Muscle layer of duodenum (tissue), 2 donors: ENCODE measurements around the gene SSTR5.

Experiments
- H3K27ac ChIP-seq: one replicate; pipeline ENCODE4 v1.7.0; 2013; ENCODE audit warnings: mild to moderate bottlenecking, low read length
- H3K27me3 ChIP-seq: one replicate; pipeline ENCODE4 v1.7.0; 2013; ENCODE audit warnings: low read depth, mild to moderate bottlenecking, control low read depth, low read length
- H3K36me3 ChIP-seq, 2 donors: one replicate each; pipeline ENCODE4 v1.7.0; 2013; ENCODE audit warnings: low read length in 2 of 2, control low read depth in 1 of 2, mild to moderate bottlenecking in 1 of 2; ENCODE audit not compliant: insufficient read depth in 2 of 2, control insufficient read depth in 1 of 2
- H3K4me1 ChIP-seq, 2 donors: one replicate each; pipeline ENCODE4 v1.7.0; 2013; ENCODE audit warnings: low read length in 2 of 2, mild to moderate bottlenecking in 2 of 2, control low read depth in 1 of 2, moderate library complexity in 1 of 2; ENCODE audit not compliant: insufficient read depth in 2 of 2, control insufficient read depth in 1 of 2
- H3K4me3 ChIP-seq, 2 donors: one replicate each; pipeline ENCODE4 v1.7.0; 2013; ENCODE audit warnings: low read length in 2 of 2, low read depth in 1 of 2, mild to moderate bottlenecking in 1 of 2
- H3K9me3 ChIP-seq, 2 donors: one replicate each; pipeline ENCODE4 v1.7.0; 2013; ENCODE audit warnings: low read length in 2 of 2, control low read depth in 1 of 2, mild to moderate bottlenecking in 1 of 2; ENCODE audit not compliant: control insufficient read depth in 1 of 2
- donor health status: healthy.

Gene SSTR5

GRCh38 chr16:1068451-1068850, 4.1 kb upstream of the SSTR5 start:
- Histone ChIP-seq H3K36me3 (no peaks in the 10 kb centered on the region), H3K27me3 (peaks cover 4% of the 10 kb centered on the region), H3K27ac (no peak overlapping the region), H3K4me3 (no peak overlapping the region), H3K4me1 (no peaks in the 10 kb centered on the region), H3K9me3 (no peaks in the 10 kb centered on the region)

DNA sequence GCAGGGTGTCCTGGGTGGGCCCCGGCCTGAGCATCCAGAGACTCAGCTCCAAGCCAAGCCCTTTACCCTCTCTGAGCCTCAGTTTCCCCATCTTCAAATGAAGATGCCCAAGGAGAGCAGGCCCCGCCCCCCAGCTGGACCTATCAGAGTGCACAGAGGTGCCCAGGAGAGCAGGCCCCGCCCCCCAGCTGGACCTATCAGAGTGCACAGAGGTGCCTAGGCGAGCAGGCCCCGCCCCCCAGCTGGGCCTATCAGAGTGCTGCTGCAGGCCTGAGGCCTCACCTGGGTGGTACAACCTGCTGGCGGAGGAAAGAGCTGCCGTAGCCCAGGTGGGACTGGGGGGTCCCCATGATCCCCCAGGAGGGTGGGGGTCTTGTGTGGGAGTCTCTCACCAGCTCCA, 3.4 kb upstream of the SSTR5 start:
- Histone ChIP-seq H3K27ac (no peak overlapping the region), H3K4me3 (no peak overlapping the region), H3K4me1 (no peaks in the 10 kb centered on the region), H3K36me3 (no peaks in the 10 kb centered on the region), H3K9me3 (no peaks in the 10 kb centered on the region), H3K27me3 (peaks cover 4% of the 10 kb centered on the region)

GRCh38 chr16:1070084-1070863, 2.3 kb upstream of the SSTR5 start:
- H3K9me3 ChIP-seq = no peaks in the 10 kb centered on the region
- H3K4me3 ChIP-seq = no peak overlapping the region
- H3K36me3 ChIP-seq = no peaks in the 10 kb centered on the region
- H3K4me1 ChIP-seq = no peaks in the 10 kb centered on the region
- no peak overlapping the region for H3K27ac ChIP-seq
- peaks cover 4% of the 10 kb centered on the region for H3K27me3 ChIP-seq

DNA sequence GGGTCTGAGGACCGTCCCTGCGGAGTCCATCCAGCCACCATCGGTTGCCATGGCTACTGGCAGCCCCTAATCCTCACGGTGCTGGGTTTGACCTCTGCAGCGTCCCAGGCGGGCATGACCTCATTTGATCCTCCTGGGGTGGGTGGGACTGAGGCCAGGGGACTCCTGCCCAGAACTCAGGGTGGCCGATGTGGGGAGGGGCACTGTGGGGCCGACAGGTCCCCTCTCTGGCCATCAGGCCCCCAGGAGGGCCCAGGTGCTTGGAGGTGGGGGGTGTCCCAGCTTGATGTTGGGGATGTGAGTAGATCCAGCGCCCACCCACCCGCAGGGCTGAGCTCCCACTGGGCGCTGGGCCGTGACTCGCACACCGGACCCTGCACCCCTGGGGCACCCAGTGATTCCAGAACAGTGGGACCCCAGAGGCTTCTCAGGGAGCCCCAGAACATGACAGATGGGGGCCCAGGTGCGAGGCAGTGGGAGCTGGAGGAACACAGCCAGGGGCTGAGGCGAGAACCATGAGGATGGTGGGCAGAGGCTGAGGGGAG, 1.6 kb upstream of the SSTR5 start:
- no peaks in the 10 kb centered on the region for H3K9me3 ChIP-seq
- H3K36me3 ChIP-seq = no peaks in the 10 kb centered on the region
- H3K4me1 ChIP-seq = no peaks in the 10 kb centered on the region
- no peak overlapping the region for H3K27ac ChIP-seq
- peaks cover 4% of the 10 kb centered on the region for H3K27me3 ChIP-seq
- H3K4me3 ChIP-seq = no peak overlapping the region

DNA sequence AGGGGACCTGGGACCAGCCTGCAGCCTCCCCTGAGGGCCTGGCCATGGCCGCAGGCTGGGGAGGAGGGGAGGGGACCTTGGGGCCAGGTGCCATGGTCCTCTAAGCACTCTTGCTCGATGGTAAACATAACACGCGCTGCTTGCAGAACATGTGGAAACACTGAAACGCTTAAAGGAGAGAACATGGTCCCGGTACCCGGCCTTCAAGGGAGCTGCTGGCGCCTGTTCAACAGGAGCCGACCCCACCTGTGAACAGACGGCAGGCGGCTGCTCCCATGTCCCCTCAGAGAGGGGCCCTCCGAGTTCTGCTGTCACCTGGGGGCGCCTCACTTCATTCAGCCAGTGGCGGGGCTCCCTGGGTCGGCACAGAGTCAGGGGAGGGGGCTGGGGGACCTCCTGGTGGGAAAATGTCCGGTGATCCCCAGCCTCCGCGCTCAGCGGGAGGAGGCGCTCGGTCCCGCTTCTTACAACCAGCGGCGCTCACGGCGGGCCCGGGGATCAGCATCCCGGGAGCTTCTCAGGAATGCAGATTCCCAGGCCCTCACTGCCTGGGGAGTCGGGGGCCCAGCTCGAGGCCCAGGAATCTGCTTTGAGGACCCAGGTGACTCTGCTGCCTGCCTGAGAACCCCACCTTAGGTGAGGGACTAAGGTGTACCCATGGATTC, 854 bp upstream of the SSTR5 start:
- H3K4me3 ChIP-seq = no peak overlapping the region
- H3K27me3 ChIP-seq = peaks cover 4% of the 10 kb centered on the region
- H3K27ac ChIP-seq = no peak overlapping the region
- H3K4me1 ChIP-seq = no peaks in the 10 kb centered on the region
- no peaks in the 10 kb centered on the region for H3K36me3 ChIP-seq
- no peaks in the 10 kb centered on the region for H3K9me3 ChIP-seq

- no peaks in the 10 kb centered on the region for H3K9me3 ChIP-seq
- H3K27me3 ChIP-seq = peaks cover 4% of the 10 kb centered on the region
- H3K4me1 ChIP-seq = peaks cover 0 to 1% of the 10 kb centered on the region in 2 donors
- H3K36me3 ChIP-seq = no peaks in the 10 kb centered on the region
- H3K27ac ChIP-seq = no peak overlapping the region
- no peak overlapping the region for H3K4me3 ChIP-seq
Observed at GRCh38 chr16:1073262-1073558, 663 bp downstream of the SSTR5 start.

DNA sequence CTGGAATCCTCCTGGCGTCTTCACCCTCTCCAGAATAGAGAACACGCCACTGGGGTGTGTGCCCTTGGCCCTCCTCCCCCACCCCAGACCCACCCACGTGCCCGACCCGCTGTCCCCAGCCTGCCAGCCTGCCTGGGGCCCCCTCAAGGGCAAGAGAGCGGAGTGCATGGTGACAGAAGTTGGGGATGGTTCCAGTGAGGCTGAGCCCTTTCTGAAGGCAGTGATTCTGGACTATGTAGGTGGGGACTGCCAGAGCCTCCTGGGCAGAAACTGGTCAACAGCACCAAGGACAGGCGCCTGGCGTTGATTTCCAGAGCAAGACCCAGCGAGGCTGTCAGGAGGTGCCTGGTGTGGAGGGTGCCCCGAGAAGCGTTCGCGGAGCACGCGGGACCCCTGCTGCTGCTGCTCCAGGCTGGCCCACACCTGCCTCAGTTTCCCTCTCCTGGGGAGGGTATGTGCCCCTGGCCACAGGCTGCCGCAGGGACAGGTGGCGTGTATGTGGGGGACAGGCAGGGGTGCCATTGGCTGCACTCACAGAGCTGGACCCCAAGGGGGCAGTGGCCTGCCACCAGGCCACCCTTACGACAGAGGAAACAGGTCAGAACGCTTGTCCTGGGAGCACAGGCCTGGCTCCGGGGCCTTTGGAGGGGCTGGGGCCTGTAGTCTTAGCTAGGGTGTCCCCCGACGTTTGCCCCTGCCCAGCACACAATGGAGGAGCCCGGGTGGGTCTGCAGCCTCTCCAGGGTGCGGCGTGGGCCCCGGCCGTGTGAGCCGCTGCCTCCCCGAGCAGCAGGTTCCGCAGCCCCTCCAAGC, 1.2 kb downstream of the SSTR5 start:
- peaks cover 4% of the 10 kb centered on the region for H3K27me3 ChIP-seq
- H3K4me1 ChIP-seq = peaks cover 0 to 7% of the 10 kb centered on the region in 2 donors
- H3K4me3 ChIP-seq = no peak overlapping the region
- no peaks in the 10 kb centered on the region for H3K9me3 ChIP-seq
- no peaks in the 10 kb centered on the region for H3K36me3 ChIP-seq
- H3K27ac ChIP-seq = no peak overlapping the region

DNA sequence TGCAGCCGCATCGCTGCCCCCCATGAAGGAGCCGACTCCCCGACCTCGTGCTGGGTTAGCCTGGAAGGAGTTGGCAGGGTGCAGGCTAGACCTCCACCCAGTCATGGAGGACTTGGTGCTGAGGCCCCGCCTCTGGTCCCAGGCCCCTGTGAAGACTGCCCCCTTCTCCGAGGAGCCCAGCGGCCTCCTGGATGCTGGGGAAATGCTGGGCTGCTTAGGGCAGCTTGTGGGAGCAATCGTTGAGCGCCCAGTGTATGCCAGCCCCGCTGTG, 1.8 kb downstream of the SSTR5 start:
- Histone ChIP-seq H3K27ac (no peak overlapping the region), H3K36me3 (no peaks in the 10 kb centered on the region), H3K27me3 (peaks cover 4% of the 10 kb centered on the region)

DNA sequence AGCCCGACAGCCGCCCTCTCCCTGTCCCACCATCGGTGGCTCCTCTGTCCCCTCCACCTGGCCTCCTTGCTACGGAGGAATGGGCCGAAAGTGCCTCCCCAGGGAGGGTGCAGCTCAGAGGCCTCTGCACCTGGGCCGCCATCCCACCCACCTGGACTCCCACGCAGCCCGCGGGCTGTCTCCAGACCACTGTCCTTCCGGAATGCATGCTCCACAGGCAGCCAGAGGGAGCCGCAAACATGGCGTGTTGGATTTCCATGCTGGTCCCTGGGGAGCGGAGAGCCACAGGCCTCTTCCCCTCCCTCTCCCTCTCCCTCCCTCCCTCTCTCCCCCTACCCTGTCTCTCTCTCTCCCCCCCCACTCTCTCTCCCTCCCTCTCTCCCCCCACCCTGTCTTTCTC, 3.0 kb downstream of the SSTR5 start:
- Histone ChIP-seq H3K27ac (no peak overlapping the region), H3K9me3 (no peaks in the 10 kb centered on the region), H3K36me3 (no peaks in the 10 kb centered on the region), H3K27me3 (peaks cover under 1% of the 10 kb centered on the region), H3K4me3 (no peak overlapping the region), H3K4me1 (peaks cover 0 to 8% of the 10 kb centered on the region in 2 donors)

More for the DNA sequence above, 1.8 kb downstream of the SSTR5 start:
- Histone ChIP-seq H3K4me1 (peaks cover 0 to 8% of the 10 kb centered on the region in 2 donors), H3K9me3 (no peaks in the 10 kb centered on the region), H3K4me3 (no peak overlapping the region)

- Histone ChIP-seq H3K36me3 (no peaks in the 10 kb centered on the region), H3K9me3 (no peaks in the 10 kb centered on the region), H3K4me3 (no peak overlapping the region), H3K27ac (no peak overlapping the region), H3K27me3 (no peaks in the 10 kb centered on the region), H3K4me1 (peaks cover 0 to 12% of the 10 kb centered on the region in 2 donors)
Observed at GRCh38 chr16:1076801-1077576, 4.4 kb downstream of the SSTR5 start.
